KMS-11 (cell line): ENCODE data around the gene GFRA4.

Experiments used
- H2AFZ ChIP-seq: fragments of 200-600 bp; sonication (generic); 2 replicates; pipeline ENCODE4 v1.6.1; 2016; ENCODE audit warnings: antibody characterized with exemption, mixed run types, low read depth
- H3K27ac ChIP-seq: fragments of 200-600 bp; sonication (generic); 2 replicates; pipeline ENCODE4 v1.6.1; 2016; ENCODE audit warnings: mild to moderate bottlenecking, mixed run types
- H3K27me3 ChIP-seq: fragments of 200-600 bp; sonication (generic); 2 replicates; pipeline ENCODE4 v1.6.1; 2017; ENCODE audit warnings: mild to moderate bottlenecking, low read depth, mixed run types, moderate library complexity; ENCODE audit not compliant: insufficient read depth
- H3K36me3 ChIP-seq: fragments of 200-600 bp; sonication (generic); 2 replicates; pipeline ENCODE4 v1.6.1; 2017; ENCODE audit warnings: mild to moderate bottlenecking, mixed run types; ENCODE audit not compliant: insufficient read depth
- H3K4me1 ChIP-seq: fragments of 200-600 bp; sonication (generic); 2 replicates; pipeline ENCODE4 v1.6.1; 2016; ENCODE audit warnings: mild to moderate bottlenecking, low read depth, mixed run types; ENCODE audit not compliant: poor library complexity, severe bottlenecking
- H3K4me2 ChIP-seq: fragments of 200-600 bp; sonication (generic); 2 replicates; pipeline ENCODE4 v1.7.0; 2016; ENCODE audit warnings: mild to moderate bottlenecking, mixed run types
- H3K4me3 ChIP-seq: fragments of 200-600 bp; sonication (generic); IDR thresholded peaks from 2 replicates; pipeline ENCODE4 v1.6.1; 2017; ENCODE audit warnings: low read depth, low read length, mixed read lengths; ENCODE audit not compliant: insufficient read depth
- H3K79me2 ChIP-seq: fragments of 200-600 bp; sonication (generic); 2 replicates; pipeline ENCODE4 v1.6.1; 2016; ENCODE audit warnings: low read depth, mixed run types; ENCODE audit not compliant: insufficient read depth
- H3K9ac ChIP-seq: fragments of 200-600 bp; sonication (generic); 2 replicates; pipeline ENCODE4 v1.6.1; 2016; ENCODE audit warnings: mild to moderate bottlenecking, mixed run types
- H4K20me1 ChIP-seq: fragments of 200-600 bp; sonication (generic); 2 replicates; pipeline ENCODE4 v1.6.1; 2016; ENCODE audit warnings: mild to moderate bottlenecking, mixed run types; ENCODE audit not compliant: insufficient read depth
- CTCF ChIP-seq: fragments of 200-600 bp; sonication (generic); conservative IDR thresholded peaks from 2 replicates; pipeline ENCODE4 v1.6.1; 2017; ENCODE audit warnings: low read depth, mild to moderate bottlenecking, antibody characterized with exemption, low read length, moderate library complexity, mixed read lengths

The GFRA4 gene

GRCh38 chr20:3699037-3699436, 35.8 kb upstream of the GFRA4 start:
- Histone ChIP-seq H3K4me1 (no peaks in the 10 kb centered on the region), H3K79me2 (no peaks in the 10 kb centered on the region), H2AFZ (no peak overlapping the region), H3K4me2 (no peak overlapping the region), H3K36me3 (no peaks in the 10 kb centered on the region), H3K9ac (no peak overlapping the region), H3K27me3 (no peaks in the 10 kb centered on the region), H3K4me3 (no peak overlapping the region), H3K27ac (no peak overlapping the region), H4K20me1 (no peaks in the 10 kb centered on the region)
- no peak for TF ChIP-seq CTCF

- H3K79me2 ChIP-seq, result no peaks in the 10 kb centered on the region
- no peak overlapping the region for H3K9ac ChIP-seq
- H3K36me3 ChIP-seq, result no peaks in the 10 kb centered on the region
- H3K4me3 ChIP-seq, result no peak overlapping the region
- no peaks in the 10 kb centered on the region for H4K20me1 ChIP-seq
- no peak for TF ChIP-seq CTCF
- no peak overlapping the region for H3K4me2 ChIP-seq
- H3K27ac ChIP-seq, result no peak overlapping the region
- H3K4me1 ChIP-seq, result no peaks in the 10 kb centered on the region
- H3K27me3 ChIP-seq, result no peaks in the 10 kb centered on the region
- H2AFZ ChIP-seq, result no peak overlapping the region
These were observed 35.4 kb upstream of the GFRA4 start for GRCh38 chr20:3698591-3699001.

- H3K27me3 ChIP-seq, result no peaks in the 10 kb centered on the region
- H2AFZ ChIP-seq, result no peak overlapping the region
- H3K27ac ChIP-seq, result no peak overlapping the region
- H3K4me1 ChIP-seq, result no peaks in the 10 kb centered on the region
- H4K20me1 ChIP-seq, result no peaks in the 10 kb centered on the region
- H3K4me2 ChIP-seq, result no peak overlapping the region
- no peak for TF ChIP-seq CTCF
- H3K79me2 ChIP-seq, result no peaks in the 10 kb centered on the region
- no peak overlapping the region for H3K9ac ChIP-seq
- H3K4me3 ChIP-seq, result no peak overlapping the region
- H3K36me3 ChIP-seq, result no peaks in the 10 kb centered on the region
These were observed 34.5 kb upstream of the GFRA4 start for GRCh38 chr20:3697588-3698305.

- no peak overlapping the region for H3K4me3 ChIP-seq
- no peaks in the 10 kb centered on the region for H3K79me2 ChIP-seq
- no peaks in the 10 kb centered on the region for H4K20me1 ChIP-seq
- H3K36me3 ChIP-seq, result no peaks in the 10 kb centered on the region
- no peak overlapping the region for H3K4me2 ChIP-seq
- no peak overlapping the region for H3K27ac ChIP-seq
- TF ChIP-seq CTCF, result no peak
- no peak overlapping the region for H3K9ac ChIP-seq
- H3K27me3 ChIP-seq, result no peaks in the 10 kb centered on the region
- H2AFZ ChIP-seq, result no peak overlapping the region
- no peaks in the 10 kb centered on the region for H3K4me1 ChIP-seq
These were observed 33.8 kb upstream of the GFRA4 start for GRCh38 chr20:3696745-3697587.
